GM21381 (cell line): ENCODE measurements around the gene TP73.

Experiments
- ATAC-seq: cut with Tn5 transposase; IDR thresholded peaks from one replicate; pipeline ENCODE4 v1.9.1; 2021; ENCODE audit warnings: mild to moderate bottlenecking, moderate library complexity; ENCODE audit not compliant: unreplicated experiment

Gene TP73

GRCh38 chr1:3703786-3704371 is 51.6 kb downstream of the TP73 start:
- ATAC-seq, result no peak

- no peak for ATAC-seq
Measured at GRCh38 chr1:3705341-3705950, 53.1 kb downstream of the TP73 start.

GRCh38 chr1:3706651-3707297 is 54.5 kb downstream of the TP73 start:
- ATAC-seq, result no peak

- no peak for ATAC-seq
Measured at GRCh38 chr1:3707298-3707938, 55.1 kb downstream of the TP73 start.

GRCh38 chr1:3707939-3708328 is 55.6 kb downstream of the TP73 start:
- ATAC-seq, result no peak

- ATAC-seq, result no peak
Measured at GRCh38 chr1:3708791-3709190, 56.5 kb downstream of the TP73 start.

GRCh38 chr1:3710251-3710650 is 57.9 kb downstream of the TP73 start:
- no peak for ATAC-seq

GRCh38 chr1:3711381-3711779 is 59.1 kb downstream of the TP73 start:
- ATAC-seq, result no peak

- ATAC-seq, result no peak
Measured at GRCh38 chr1:3711780-3712451, 59.6 kb downstream of the TP73 start.

- ATAC-seq, result no peak
Measured at GRCh38 chr1:3712573-3713535, 60.5 kb downstream of the TP73 start.

- no peak for ATAC-seq
Measured at GRCh38 chr1:3713840-3714239, 61.5 kb downstream of the TP73 start.

GRCh38 chr1:3714284-3714741 is 62.0 kb downstream of the TP73 start:
- ATAC-seq, result no peak

- no peak for ATAC-seq
Measured at GRCh38 chr1:3714814-3715213, 62.5 kb downstream of the TP73 start.

- no peak for ATAC-seq
Measured at GRCh38 chr1:3716351-3716750, 64.0 kb downstream of the TP73 start.

- ATAC-seq, result no peak
Measured at GRCh38 chr1:3717041-3717714, 64.9 kb downstream of the TP73 start.

- ATAC-seq, result no peak
Measured at GRCh38 chr1:3717715-3718601, 65.6 kb downstream of the TP73 start.

- ATAC-seq, result no peak
Measured at GRCh38 chr1:3718764-3719163, 66.4 kb downstream of the TP73 start.

- no peak for ATAC-seq
Measured at GRCh38 chr1:3721955-3722465, 69.7 kb downstream of the TP73 start.
